GM13976 (cell line): ENCODE data around the gene NPSR1.
"Not testable (repeated sequence)": the region's sequence is repeated elsewhere in the genome, so short reads cannot be mapped to it uniquely, and the experiment has no call there.

ENCODE experiments used
- DNase-seq: peaks from one replicate; pipeline ENCODE4 v3.0.0; 2012; ENCODE audit warnings: low spot score
- in situ Hi-C: fragments of 300-500 bp; cut with MboI; formaldehyde crosslinking; loops from one replicate; pipeline ENCODE4 v1.12.0; 2022; ENCODE audit warnings: low sequenced_read_pairs, mixed read lengths, inconsistent platforms; ENCODE audit not compliant: unreplicated experiment
- TF ChIP-seq, protein P1 (sequence below): IDR thresholded peaks from 2 replicates; pipeline ENCODE4 v1.5.1; 2012; ENCODE audit warnings: borderline replicate concordance, mild to moderate bottlenecking; ENCODE audit not compliant: insufficient read depth; ENCODE audit errors: extremely low read depth, missing control alignments, control extremely low read depth

NPSR1 gene

DNA sequence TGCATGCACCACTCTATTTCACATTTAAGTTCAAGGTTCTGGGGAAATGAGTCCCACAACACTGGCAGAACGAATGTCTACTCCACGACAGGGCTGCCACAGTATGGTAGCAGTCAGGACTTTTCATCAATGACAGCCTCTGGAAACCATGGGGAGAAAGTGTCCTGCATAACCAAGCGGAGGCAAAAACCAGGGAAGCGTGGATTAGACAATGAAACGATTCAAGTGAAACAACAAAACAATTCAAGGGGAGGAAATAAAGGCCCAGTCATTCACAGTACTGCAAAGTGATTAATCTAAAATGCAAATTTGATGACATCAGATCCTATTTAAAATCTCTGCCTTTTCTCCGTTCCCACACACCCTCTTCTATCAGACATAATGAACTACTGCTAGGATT is 211.0 kb downstream of the NPSR1 start:
- no peak for DNase-seq
- TF ChIP-seq, protein P1, sequence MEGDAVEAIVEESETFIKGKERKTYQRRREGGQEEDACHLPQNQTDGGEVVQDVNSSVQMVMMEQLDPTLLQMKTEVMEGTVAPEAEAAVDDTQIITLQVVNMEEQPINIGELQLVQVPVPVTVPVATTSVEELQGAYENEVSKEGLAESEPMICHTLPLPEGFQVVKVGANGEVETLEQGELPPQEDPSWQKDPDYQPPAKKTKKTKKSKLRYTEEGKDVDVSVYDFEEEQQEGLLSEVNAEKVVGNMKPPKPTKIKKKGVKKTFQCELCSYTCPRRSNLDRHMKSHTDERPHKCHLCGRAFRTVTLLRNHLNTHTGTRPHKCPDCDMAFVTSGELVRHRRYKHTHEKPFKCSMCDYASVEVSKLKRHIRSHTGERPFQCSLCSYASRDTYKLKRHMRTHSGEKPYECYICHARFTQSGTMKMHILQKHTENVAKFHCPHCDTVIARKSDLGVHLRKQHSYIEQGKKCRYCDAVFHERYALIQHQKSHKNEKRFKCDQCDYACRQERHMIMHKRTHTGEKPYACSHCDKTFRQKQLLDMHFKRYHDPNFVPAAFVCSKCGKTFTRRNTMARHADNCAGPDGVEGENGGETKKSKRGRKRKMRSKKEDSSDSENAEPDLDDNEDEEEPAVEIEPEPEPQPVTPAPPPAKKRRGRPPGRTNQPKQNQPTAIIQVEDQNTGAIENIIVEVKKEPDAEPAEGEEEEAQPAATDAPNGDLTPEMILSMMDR: no peak
- in situ Hi-C loops: no loop called here

DNA sequence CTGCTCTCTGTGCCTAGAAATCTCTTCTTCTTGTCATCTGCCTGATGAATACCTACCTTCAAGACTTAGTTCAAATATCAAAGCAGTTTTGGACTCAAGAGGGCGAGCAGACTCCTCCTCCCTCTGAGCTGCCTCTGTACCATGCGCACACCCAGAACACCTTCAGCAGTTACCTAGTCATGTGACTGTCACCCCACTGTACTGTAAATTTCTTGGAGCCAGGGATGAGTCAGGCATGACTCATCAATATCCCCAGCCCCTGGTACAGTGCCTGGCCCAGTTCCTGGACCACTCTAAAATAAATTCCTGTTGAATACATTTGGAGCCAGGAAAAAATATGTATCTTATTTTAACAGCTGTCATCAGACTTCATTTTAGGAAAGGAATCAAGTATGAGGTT is 212.0 kb downstream of the NPSR1 start:
- DNase-seq, in situ Hi-C loops: not testable (repeated sequence)

- in situ Hi-C loops, DNase-seq: not testable (repeated sequence)
Measured at GRCh38 chr7:34874329-34874728, 216.3 kb downstream of the NPSR1 start.

- TF ChIP-seq, protein P1: no peak
- DNase-seq: no peak
- in situ Hi-C loops: no loop called here
Measured at GRCh38 chr7:34875481-34875880, 217.5 kb downstream of the NPSR1 start.

DNA sequence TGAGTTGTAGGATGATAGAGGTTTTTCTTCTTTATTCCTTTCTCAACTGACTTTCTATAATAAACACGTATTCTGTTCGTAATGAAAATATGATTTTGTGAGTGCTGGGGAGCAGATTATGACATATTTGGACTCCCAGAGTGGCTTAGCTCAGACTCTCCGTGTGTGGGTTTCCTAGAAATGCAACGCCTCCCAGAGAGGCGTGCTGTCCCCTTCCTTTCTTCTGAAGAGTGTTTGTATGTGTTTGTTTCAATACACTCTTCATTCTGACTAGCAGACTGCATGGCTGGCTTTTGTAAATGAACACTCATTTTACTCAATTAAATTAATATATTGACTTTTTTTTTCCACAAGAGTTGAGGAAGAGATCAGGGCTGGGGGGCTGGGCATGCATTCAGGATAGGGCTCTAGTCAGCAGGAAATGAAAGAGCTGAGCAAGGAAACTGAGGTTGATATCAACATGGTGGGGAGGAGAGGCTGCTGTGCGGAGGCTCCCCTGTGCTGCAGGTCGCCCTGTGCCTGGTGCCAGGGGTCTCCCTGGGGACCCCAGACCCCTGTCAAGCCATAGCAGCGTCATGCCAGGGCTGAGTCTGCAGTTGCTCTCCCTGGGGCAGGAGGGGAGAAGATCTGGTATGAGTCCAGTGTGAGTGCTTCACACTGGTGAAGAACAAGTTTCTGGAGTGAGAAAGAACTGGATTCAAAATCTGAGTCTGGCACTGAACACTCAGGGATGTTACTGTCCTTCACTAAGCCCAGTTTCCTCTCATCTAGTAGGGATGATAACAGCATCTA is 221.1 kb downstream of the NPSR1 start:
- in situ Hi-C loops, DNase-seq: not testable (repeated sequence)

- no peak for DNase-seq
- in situ Hi-C loops: no loop called here
- TF ChIP-seq, protein P1: no peak
Measured at GRCh38 chr7:34879871-34880270, 221.9 kb downstream of the NPSR1 start.

DNA sequence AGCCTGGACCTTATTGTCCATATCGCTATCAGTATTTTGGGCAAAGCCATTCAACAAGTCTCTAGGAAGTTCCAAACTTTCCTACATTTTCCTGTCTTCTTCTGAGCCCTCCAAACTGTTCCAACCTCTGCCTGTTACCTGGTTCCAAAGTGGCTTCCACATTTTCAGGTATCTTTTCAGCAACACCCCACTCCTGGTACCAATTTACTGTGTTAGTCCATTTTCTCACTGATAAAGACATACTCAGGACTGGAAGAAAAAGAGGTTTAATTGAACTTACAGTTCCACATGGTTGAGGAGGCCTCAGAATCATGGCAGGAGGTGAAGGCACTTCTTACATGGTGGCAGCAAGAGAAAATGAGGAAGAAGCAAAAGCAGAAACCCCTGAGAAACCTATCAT is 225.8 kb downstream of the NPSR1 start:
- DNase-seq, in situ Hi-C loops: not testable (repeated sequence)

- in situ Hi-C loops: no loop called here
- no peak for DNase-seq
- TF ChIP-seq, protein P1: no peak
Measured at GRCh38 chr7:34886856-34887255, 228.8 kb downstream of the NPSR1 start.

DNA sequence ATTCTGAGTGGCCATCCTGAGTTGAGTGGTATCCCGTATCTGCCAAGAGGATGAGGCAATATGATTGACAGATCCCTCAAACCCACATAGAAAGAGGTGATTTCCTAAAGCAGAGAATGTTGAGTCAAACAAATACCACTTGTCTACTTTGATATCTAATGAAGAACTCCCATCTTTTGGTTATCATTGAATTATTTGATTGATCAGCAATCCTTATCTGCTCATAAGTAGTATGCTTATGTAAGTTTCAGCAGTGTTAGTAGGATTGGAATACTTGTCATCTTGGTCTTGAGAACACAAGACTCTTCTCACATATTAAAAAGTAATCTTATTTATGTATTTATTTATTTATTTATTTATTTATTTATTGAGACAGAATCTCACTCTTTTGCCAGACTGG is 231.9 kb downstream of the NPSR1 start:
- TF ChIP-seq, protein P1: no peak
- no peak for DNase-seq
- in situ Hi-C loops: no loop called here
